ENCODE results near the gene CENPI. TPM values are rescaled to one million over a fixed set of nuclear protein-coding genes. Genes with fewer than 3 reads are reported as not detected.
A peak's percentile ranks its signal among the peaks of the same experiment; 100 is the strongest.
"Not testable (repeated sequence)": the region's sequence is repeated elsewhere in the genome, so short reads cannot be mapped to it uniquely, and the experiment has no call there.

The CENPI gene
- total and polyA plus RNA-seq, 10 of the 15 experiments (the other 5 are each of a cell fraction or from before 2014, with no cell fraction given): 6.9 to 25.8 (median 17.5) TPM

- TF ChIP-seq ASH2L (IDR thresholded peaks at IDR 0.05; ENCODE audit: borderline replicate concordance, low read depth) (no peak), YBX1 (IDR thresholded peaks at IDR 0.05) (no peak)
Measured at GRCh38 chrX:101051549-101052302, 46.3 kb upstream of the CENPI start, which contains the start of gene TRMT2B (continued).

- H3K36me3 ChIP-seq (ENCODE audit: control insufficient read depth in 2 of 2, insufficient read depth in 2 of 2, low read length in 1 of 2); SMC1A ChIA-PET (ENCODE audit: uncharacterized antibody, unreplicated experiment); in situ Hi-C loops (cut with MboI); H3K27ac ChIP-seq (ENCODE audit: control insufficient read depth, insufficient read depth); DNase-seq (ENCODE audit: low read depth, low spot score); POLR2A ChIA-PET; H4K20me1 ChIP-seq (ENCODE audit: control insufficient read depth, insufficient read depth); RAD21 ChIA-PET (ENCODE audit: unreplicated experiment); H3K4me2 ChIP-seq (ENCODE audit: control insufficient read depth, insufficient read depth); intact Hi-C loops (cut with micrococcal nuclease; ENCODE audit: unreplicated experiment); H3K27me3 ChIP-seq (replicated peaks in 1 of 2; ENCODE audit: control insufficient read depth in 2 of 2, insufficient read depth in 2 of 2, low read length in 1 of 2); ATAC-seq; H3K79me2 ChIP-seq (ENCODE audit: control insufficient read depth, insufficient read depth, low read length); BruUV-seq (replicated peaks); CTCF ChIA-PET; H3K9ac ChIP-seq (ENCODE audit: control insufficient read depth, insufficient read depth, low read length); H3K9me3 ChIP-seq (replicated peaks; ENCODE audit: control insufficient read depth, insufficient read depth, low read length); FAIRE-seq; H2AFZ ChIP-seq (ENCODE audit: control insufficient read depth, low read depth, low read length); H3K4me3 ChIP-seq; H3K4me1 ChIP-seq (ENCODE audit: control insufficient read depth, insufficient read depth, low read length): not testable (repeated sequence)
- 71% methylated on average over 4 of the region's 4 CpGs for WGBS (ENCODE audit: insufficient coverage, insufficient replicate concordance, low lambda C conversion rate, missing lambda C conversion rate)
Measured at GRCh38 chrX:101056551-101056950, 41.5 kb upstream of the CENPI start.

- H3K9ac ChIP-seq (ENCODE audit: control insufficient read depth, insufficient read depth, low read length): no peak overlapping the region
- no peaks in the 10 kb centered on the region for H3K27me3 ChIP-seq (replicated peaks in 1 of 2; ENCODE audit: control insufficient read depth in 2 of 2, insufficient read depth in 2 of 2, low read length in 1 of 2)
- H2AFZ ChIP-seq (ENCODE audit: control insufficient read depth, low read depth, low read length): no peak overlapping the region
- H3K4me3 ChIP-seq: no peak overlapping the region
- H3K36me3 ChIP-seq (ENCODE audit: control insufficient read depth in 2 of 2, insufficient read depth in 2 of 2, low read length in 1 of 2): no peaks in the 10 kb centered on the region
- RAD21 ChIA-PET (ENCODE audit: unreplicated experiment): no interaction called here
- H4K20me1 ChIP-seq (ENCODE audit: control insufficient read depth, insufficient read depth): no peaks in the 10 kb centered on the region
- DNase-seq (ENCODE audit: low read depth, low spot score): peak; percentile 32
- in situ Hi-C loops (cut with MboI) (no loop called here), intact Hi-C loops (cut with micrococcal nuclease; ENCODE audit: unreplicated experiment) (no loop called here)
- no peaks in the 10 kb centered on the region for H3K4me1 ChIP-seq (ENCODE audit: control insufficient read depth, insufficient read depth, low read length)
- FAIRE-seq: no peak
- H3K79me2 ChIP-seq (ENCODE audit: control insufficient read depth, insufficient read depth, low read length): no peaks in the 10 kb centered on the region
- no peaks in the 10 kb centered on the region for H3K9me3 ChIP-seq (replicated peaks; ENCODE audit: control insufficient read depth, insufficient read depth, low read length)
- no peak overlapping the region for H3K27ac ChIP-seq (ENCODE audit: control insufficient read depth, insufficient read depth)
- ATAC-seq: peak; percentile 95
- CTCF ChIA-PET: interaction anchor here (0.7 kb wide), 1 partner anchor 146 kb away, joined by 3 read pairs; no protein-coding TSS in a partner anchor
- SMC1A ChIA-PET (ENCODE audit: uncharacterized antibody, unreplicated experiment): no interaction called here
- 51% methylated on average over 3 of the region's 3 CpGs for WGBS (ENCODE audit: insufficient coverage, insufficient replicate concordance, low lambda C conversion rate, missing lambda C conversion rate)
- no TSS peak for BruUV-seq (replicated peaks)
- POLR2A ChIA-PET: interaction anchor here (0.7 to 1.6 kb wide), 3 partner anchors 9 to 63 kb away, joined by 3 to 7 read pairs (median 3); no protein-coding TSS in a partner anchor
- no peak overlapping the region; the same call in 1 of the 2 replicates for H3K4me2 ChIP-seq (ENCODE audit: control insufficient read depth, insufficient read depth)
- TF ChIP-seq NFXL1 (IDR thresholded peaks at IDR 0.05; ENCODE audit: borderline replicate concordance): no peak
- no peak for TF ChIP-seq IRF3 (IDR thresholded peaks at IDR 0.05)
- TF ChIP-seq SMC3 (IDR thresholded peaks at IDR 0.05; ENCODE audit: borderline replicate concordance, low read length): no peak
- TF ChIP-seq WRNIP1 (IDR thresholded peaks at IDR 0.05; ENCODE audit: borderline replicate concordance, low read depth, low read length): no peak
- no peak for TF ChIP-seq BCLAF1 (IDR thresholded peaks at IDR 0.05)
- no peak for TF ChIP-seq CHD2 (IDR thresholded peaks at IDR 0.05; ENCODE audit: borderline replicate concordance, low read depth, low read length)
- TF ChIP-seq NFIC (IDR thresholded peaks at IDR 0.05; ENCODE audit: low read depth, low read length): 0 out of 2 replicates have a peak, but pooled peaks have one; percentile 30
- no peak for TF ChIP-seq SUZ12 (IDR thresholded peaks at IDR 0.05; ENCODE audit: unreplicated experiment)
Measured at GRCh38 chrX:101057093-101057714, 40.8 kb upstream of the CENPI start.

Data from GM12878 (cell line).